Stimulated activated CD4-positive, alpha-beta T cell treated with anti-CD3 and anti-CD28 coated beads, Interleukin-1b, Interleukin-23, amount 100 ng/mL, for 24 hours (primary cell): ENCODE results near the gene DHRSX.
"Not testable (repeated sequence)": the region's sequence is repeated elsewhere in the genome, so short reads cannot be mapped to it uniquely, and the experiment has no call there.

ENCODE experiments used
- DNase-seq, 4 experiments: peaks; one replicate each; pipeline ENCODE4 v3.0.0-alpha.2; 2020; ENCODE audit warnings: low read depth in 4 of 4, low spot score in 1 of 4

The DHRSX gene

DNA sequence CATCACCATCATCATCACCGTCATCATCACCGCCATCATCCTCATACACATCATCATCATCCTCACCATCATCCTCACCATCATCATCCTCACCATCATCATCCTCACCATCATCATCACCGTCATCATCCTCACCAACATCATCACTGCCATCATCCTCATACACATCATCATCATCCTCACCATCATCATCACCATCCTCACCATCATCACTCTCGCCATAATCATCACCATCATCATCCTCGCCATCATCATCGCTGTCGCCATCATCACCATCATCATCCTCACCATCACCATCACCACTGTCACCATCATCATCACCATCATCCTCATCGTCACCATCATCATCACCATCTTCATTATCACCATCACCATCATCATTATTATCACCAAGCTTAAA is 19.8 kb upstream of the DHRSX start:
- DNase-seq = no peak

DNA sequence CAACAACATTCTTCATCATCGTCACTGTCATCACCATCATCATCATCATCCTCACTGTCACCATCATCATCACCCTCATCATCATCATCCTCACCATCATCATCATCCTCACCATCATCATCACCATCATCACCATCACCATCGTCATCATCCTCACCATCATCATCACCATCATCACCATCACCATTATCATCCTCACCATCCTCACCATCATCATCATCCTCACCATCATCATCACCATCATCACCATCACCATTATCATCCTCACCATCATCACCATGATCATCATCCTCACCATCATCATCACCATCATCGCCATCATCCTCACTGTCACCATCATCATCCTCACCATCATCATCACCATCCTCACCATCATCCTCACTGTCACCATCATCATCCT is 18.9 kb upstream of the DHRSX start:
- not testable (repeated sequence) for DNase-seq

DNA sequence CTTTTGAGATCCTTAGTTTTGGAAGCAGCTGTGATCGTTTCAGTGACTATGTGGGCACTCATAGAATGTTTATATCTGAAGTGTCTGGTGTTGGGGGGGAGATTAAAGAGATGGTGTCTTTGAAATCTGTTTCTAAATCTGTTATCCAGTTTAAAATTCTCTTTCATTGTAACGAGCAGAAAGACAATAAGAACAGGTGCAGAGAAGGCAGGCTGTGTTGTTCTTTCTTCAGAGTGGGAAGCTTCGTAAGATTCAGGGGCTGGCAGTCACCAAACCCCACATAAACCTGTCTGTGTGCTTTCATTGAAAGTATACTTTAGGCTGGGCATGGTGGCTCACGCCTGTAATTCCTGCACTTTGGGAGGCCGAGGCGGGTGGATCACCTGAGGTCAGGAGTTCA is 16.3 kb upstream of the DHRSX start:
- DNase-seq = no peak

DNA sequence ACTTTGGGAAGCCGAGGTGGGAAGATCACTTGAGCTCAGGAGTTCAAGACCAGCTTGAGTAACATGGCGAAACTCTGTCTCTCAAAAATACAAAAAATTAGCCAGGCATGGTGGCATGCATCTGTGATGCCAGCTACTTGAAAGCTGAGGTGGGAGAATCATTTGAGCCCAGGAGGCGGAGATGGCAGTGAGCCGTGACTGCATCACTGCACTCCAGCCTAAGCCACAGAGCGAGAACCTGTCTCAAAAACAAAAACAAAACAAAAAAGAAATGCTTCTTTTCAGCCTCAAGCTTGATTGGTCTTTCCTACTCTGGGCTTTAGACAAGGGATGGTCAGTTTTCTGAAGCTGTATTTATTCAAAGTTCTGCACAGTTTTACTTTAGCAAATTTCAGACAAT is 15.8 kb upstream of the DHRSX start:
- no peak for DNase-seq

DNA sequence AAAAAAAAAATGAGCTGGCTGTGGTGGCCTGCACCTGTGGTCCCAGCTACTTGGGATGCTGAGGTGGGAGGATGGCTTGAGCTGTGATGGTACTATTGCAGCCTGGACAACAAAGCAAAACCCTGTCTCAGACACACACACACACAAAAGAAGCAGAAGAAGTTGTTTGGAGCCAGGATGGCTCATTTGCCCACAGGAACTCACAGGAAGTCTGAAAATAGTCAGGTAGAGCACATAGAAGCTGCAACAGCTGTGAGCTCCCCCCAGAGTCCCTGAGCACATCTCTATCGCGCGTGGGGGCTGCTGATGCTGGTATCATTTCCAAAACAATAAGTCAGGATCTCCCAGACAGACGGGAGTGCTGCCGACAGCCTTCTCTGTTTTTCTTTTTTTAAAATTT is 13.4 kb upstream of the DHRSX start:
- DNase-seq = no peak

DNA sequence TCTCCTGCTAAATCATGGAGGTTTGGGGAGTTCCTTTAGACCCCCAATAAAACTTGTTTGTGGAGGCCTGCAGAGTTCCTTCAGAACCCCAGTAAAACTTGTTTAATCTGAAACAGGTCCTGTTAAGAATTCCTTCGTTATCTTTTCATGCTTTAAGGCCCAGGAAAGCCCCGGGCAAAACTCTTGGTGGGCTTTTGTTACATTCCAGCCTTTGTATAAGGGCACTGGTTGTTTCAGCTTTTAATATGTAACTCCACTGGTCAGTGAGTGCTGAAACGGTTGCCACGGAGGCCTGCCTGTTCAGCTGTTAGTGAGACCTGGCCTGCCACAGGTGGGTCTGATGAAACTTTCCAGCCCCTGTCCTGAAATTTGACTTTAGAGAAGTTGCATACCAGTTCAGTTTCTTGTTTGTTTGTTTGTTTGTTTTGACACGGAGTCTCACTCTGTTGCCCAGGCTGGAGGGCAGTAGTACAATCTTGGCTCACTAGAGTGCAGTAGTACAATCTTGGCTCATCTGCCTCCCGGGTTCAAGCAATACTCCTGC is 12.4 kb upstream of the DHRSX start:
- no peak for DNase-seq

DNA sequence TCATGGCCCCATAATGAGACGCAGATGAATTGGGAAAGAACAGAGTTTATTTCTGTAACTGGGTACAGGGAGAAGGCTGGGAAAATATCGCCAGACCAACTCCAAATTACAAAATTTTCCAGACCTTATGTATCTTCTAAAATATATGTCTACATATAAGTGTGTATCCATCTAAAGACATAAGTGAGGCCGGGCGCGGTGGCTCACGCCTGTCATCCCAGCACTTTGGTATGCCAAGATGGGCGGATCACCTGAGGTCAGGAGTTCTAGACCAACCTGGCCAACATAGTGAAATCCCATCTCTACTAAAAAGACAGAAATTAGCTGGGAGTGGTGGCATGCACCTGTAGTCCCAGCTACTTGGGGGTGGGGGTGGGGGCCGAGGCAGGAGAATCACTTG is 11.7 kb upstream of the DHRSX start:
- DNase-seq = no peak

DNA sequence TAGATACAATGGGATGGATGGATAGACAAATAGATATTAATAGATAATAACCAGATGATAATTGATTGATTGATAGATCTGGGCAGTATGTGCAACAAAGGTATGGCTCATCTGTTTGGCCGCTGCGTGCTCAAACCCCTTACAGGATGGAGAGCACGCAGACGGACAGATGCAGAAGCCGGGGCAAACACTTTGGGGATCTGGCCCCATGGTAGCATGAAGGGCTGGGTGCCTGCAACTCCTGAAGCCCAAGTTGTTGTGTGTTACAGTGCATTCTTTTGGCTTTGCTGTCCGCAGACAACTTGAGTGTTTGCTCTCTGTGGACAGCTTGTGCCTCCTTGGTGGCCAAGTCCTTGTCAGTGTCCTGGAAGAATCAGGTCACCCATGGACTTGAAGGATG is 10.6 kb upstream of the DHRSX start:
- no peak for DNase-seq

DNA sequence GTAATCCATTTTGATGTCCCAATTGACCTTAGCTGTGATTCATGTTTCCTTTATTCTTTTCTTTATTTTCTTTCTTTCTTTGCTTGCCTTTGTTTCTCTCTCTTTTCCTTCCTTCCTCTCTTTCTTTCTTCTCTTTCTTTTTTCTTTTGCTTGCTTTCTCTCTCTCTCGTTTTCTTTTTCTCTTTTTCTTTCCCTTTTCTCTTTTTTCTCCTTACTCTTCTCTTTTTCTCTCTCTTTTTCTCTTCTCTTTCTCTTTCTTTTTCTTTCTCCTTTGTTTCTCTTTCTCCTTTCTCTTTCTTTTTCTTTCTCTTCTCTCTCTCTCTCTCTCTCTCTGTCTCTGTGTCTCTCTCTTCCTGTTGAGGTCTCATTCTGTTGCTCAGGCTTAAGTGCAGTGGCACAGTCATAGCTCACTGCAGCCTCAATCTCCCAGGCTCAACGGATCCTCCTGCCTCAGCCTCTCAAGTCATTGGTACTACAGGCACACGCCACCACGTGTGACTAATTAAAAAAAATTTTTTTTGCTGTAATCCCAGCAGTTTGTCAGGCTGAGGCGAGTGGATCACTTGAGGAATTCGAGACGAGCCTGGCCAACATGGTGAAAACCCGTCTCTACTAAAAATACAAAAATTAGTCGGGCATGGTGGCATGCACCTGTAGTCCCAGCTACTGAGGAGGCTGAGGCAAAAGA is 8.0 kb upstream of the DHRSX start:
- no peak for DNase-seq

DNA sequence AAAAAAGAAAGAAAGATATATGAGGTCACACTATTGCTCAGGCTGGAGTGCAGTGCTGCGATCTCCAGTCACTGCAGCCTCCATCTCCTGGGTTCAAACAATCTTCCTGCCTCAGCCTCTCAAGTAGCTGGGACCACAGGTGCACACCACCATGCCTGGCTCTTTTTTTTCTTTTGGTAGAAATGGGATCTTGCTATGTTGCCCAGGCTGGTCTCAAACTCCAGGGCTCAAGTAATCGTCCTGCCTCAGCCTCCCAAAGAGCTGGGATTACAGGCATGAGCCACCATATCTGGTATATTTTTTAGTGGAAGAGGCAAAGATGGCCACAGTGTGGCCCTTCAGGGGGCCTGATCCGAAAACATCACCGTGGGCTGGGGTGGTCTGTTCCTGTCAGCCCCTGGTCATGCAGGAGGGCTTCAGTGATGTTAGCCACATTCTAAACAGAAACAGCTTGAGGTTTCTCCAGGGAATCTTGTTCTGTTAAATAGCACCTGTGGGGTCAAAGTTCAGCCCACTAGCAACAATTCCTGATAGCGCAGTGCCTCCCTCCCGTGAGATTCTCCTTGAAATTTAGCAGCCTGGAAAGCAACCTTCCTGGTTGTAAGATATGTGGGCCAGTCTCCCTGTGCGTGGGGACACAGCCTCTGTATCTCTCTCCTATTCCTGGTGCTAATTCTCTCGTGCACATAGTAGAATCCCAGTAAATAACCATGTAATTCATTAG is 7.3 kb upstream of the DHRSX start:
- DNase-seq = no peak

DNA sequence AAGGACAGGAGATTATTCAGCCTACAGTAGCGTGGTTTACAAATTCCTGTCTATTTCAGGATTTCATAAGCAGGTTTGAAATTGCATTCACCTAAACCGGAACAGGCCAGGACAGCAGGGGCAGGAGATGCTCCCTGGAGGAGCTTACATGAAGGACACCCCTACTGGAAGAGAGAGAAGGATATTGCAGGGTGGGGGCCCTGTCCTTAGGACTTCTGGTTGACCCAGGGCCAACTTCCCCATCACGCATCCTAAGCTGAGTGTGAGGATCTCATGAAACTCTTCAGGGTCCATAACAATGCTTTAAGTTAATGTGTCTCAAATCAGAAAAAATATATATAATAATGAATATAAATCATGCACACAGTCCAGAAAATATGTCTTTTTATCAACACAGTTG is 6.4 kb upstream of the DHRSX start:
- no peak for DNase-seq

DNA sequence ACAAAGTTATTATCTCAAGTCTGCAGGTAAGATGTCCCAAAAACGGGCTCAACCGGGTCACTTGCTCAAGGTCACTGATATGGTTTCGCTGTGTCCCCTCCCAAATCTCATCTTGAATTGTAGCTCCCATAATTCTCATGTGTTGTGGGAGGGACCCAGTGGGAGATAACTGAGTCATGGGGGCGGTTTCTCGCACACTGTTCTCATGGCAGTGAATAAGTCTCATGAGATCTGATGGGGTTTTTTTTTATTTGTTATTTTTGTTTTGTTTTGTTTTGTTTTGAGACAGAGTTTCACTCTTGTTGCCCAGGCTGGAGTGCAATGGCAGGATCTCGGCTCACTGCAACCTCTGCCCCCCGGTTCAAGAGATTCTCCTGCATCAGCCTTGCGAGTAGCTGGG is 4.6 kb upstream of the DHRSX start:
- DNase-seq = not testable (repeated sequence)

DNA sequence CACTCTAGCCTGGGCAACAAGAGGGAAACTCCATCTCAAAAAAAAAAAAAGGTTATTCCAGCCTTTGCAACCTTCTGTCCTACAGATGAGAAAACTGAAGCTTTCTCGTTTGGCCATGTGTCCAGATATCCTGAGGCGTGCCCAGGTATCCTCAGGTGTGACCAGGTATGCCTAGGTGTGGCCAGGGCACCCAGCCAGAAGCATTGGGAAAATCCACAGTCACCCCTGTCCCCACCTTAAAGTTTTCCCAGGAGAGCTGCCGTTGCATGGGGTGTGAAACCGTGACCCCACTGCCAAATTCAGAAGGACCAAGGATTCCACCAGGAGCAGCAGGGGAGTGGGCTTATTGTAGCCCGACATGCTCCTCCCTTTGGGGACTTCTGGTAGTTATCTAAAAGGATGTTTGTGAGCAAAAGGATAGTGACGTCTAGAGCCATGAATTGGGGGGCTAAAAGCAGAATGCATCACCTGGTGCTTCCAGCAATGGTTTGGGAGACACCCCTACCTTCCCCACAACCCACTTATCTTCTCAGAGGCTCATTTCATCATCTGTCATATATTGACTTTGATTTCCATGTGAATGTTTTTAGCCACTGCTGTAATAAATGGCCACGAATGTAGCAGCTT is 4.0 kb upstream of the DHRSX start:
- no peak for DNase-seq

DNA sequence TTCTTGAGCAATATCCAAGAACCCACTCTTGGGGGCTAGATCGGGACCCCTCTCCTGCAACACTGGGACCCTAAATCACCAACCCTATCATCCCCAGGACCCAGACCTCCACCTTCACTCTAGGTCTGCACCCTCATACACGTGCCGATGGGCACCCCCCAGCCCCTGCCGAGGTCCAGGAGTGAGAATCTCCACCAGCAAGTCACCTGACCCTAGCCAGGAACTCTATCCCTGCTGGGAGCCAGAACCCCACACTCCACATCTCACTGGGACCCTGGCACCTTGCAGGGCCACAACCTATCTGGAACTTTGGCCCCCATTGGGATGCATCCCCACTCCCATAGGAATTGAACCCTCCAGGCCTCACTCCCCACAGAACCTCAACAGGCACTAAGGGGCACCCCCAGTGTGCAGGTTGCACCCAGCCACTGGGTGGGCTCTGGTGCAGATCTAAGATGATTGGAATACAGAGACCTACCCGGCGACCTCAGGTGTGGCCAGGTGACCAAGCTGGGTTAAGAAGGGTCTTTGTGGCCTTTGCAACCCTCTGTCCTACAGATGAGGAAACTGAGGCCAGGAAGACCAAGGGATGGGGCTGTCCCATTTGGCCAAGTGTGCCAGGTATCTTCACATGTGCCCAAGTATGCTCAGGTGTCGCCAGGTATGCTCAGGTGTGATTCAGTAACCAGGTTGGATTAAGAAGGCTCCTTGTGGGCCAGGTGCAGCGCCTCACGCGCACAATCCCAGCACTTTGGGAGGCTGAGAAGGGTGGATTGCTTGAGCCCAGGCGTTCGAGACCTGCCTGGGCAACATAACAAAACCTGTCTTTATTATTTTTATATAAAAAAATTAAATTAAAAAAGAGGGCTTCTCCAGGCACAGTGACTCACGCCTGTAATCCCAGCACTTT is 3.1 kb upstream of the DHRSX start:
- no peak for DNase-seq

DNA sequence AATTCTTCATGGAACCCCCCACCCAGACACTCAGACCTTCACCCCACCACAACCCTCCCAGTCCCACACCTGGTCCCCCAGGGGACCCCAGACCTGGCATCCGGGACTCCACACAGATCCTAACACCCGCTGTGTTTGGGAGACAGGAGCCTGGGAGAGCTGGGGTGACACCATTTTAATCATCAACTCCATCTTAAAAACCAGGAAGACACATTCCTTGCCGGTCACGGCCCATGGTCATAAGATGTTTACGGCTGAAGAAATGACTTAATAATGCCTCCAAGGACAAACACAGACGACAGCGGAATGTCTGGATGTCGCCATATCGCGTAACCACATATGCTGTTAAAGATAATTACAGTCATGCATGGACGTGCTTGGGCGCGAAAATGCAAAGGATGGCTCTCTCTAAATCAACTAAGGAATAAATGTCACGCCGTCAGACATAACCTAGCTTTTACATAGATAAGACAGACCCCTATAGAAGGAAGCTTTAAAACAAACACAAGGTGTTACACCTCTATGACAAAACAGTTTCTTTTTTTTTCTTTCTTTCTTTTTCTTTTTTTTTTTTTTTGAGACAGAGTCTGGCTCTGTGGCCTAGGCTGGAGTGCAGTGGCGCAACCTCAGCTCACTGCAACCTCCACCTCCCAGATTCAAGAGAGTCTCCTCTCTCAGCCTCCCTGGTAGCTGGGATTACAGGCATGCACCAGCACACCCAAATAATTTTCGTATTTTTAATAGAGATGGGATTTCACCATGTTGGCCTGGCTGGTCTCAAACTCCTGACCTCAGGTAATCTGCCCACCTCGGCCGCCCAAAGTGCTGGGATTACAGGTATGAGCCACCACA is 2.1 kb upstream of the DHRSX start:
- no peak for DNase-seq

DNA sequence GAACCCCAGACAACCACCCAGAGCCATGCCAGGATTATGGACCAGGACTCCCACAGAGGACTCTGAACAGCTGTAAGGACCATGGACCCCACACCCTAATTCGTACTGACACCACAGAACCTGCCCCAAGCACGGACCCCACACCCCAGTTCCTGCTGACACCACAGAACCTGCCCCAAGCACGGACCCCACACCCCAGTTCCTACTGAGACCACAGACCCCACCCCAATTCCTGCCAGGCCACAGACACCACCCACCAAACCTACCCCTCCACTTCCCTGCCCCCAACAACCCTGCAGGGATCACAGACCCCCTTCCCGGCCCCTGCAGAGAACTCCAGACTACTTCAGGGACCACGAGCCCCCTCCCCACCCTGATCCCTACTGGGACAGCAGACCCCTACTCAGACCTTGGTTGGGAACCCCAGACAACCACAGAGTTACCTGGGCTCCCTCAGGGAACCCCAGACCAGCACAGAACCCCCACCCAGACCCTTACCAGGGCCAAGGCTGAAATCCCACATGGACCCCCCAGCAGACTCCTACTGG is 1.4 kb upstream of the DHRSX start:
- no peak for DNase-seq

DNA sequence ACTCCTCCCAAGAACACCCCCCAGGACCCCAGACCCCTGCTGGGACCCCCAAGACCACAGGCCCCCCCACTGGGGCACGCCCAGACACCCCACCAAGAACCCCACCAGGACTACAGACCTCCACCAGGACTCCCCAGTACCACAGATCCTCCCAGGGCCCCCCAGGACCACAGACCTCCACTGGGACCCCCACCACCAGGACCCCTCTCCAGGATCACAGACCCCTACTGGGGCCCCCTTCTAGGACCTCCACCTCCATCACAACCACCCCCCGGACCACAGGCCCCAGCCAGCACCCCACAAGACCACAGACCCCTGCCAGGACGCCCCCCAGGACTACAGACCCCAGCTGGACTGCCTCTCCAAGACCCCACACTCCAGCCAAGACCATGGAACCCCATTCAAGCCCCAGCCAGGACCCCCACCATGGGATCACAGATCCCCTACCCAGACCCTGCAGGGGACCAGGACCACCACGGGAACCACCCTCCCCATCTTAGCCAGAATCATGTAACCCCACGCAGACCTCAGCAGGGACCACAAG is 855 bp upstream of the DHRSX start:
- DNase-seq = no peak

DNA sequence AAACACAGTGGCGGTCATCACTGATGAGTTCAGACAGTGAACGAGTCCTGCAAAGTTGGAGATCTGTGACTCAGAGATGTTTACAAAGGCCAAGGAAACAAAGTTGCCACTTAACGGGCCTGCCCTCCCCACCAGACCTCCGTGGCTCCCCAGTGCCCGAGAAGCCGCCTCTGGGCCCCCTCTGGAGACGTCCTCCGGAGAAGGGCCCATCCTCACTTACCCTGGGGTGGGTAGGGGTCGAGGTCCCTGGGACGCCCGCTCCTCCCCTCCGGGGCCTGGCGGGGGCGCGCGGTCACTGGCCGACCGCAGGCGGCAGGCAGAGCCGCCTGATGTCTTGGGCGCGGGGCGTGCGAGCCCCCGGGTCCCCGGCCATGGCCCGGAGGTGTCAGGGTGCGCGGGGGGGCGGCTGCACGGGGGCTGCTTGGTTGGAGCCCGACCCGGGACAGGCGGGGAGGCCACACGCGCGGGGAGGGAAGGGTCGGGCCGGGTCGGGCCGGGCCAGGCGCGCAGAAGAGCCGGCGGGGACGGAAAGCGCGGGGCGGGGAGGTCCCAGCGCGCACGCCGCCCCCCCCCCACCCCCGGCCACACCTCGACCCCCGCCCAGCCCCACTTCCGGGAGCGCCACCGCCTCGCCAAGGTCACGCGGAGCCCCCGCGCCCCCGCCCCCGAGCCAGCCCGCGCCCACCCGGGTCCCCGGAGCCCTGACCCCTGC is 529 bp downstream of the DHRSX start:
- DNase-seq = peak in 2 of 4 experiments; percentile 4 to 7

DNA sequence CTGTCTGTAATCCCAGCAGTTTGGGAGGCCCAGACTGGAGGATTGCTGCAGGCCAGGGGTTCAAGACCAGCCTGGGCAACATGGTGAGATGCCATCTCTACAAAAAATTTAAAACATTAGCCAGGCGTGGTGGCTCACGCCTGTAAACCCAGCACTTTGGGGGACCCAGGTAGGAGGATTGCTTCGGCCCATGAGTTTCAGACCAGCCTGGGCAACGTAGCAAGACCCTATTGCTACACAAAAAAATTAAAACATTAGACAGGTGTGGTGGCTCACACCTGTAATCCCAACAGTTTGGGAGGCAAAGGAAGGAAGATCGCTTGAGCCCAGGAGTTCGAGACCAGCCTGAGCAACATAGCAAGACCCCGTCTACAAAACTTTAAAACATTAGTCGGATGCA is 1.3 kb downstream of the DHRSX start:
- DNase-seq = no peak
